ENCODE measurements around the gene ARPC1B. TPM values are rescaled to one million over a fixed set of nuclear protein-coding genes. Genes with fewer than 3 reads are reported as not detected.
"Not testable (repeated sequence)": the region's sequence is repeated elsewhere in the genome, so short reads cannot be mapped to it uniquely, and the experiment has no call there.

Gene ARPC1B
- total and polyA plus RNA-seq, 10 donors, result 302 to 758 (median 418) TPM

- peaks cover 55 to 95% (median 94%) of the 10 kb centered on the region in 6 donors for H3K4me1 ChIP-seq
- H3K36me3 ChIP-seq, result peaks cover 0 to 69% (median 19%) of the 10 kb centered on the region in 6 donors
- DNase-seq; H3K27me3 ChIP-seq (replicated peaks in 1 of 7); H3K9me3 ChIP-seq; intact Hi-C loops (cut with DNase I; ENCODE audit: low total_unique reads): not testable (repeated sequence)
- H3K27ac ChIP-seq, result peak overlapping the region; percentile 88 to 99 (median 94)
- TF ChIP-seq, protein P1, sequence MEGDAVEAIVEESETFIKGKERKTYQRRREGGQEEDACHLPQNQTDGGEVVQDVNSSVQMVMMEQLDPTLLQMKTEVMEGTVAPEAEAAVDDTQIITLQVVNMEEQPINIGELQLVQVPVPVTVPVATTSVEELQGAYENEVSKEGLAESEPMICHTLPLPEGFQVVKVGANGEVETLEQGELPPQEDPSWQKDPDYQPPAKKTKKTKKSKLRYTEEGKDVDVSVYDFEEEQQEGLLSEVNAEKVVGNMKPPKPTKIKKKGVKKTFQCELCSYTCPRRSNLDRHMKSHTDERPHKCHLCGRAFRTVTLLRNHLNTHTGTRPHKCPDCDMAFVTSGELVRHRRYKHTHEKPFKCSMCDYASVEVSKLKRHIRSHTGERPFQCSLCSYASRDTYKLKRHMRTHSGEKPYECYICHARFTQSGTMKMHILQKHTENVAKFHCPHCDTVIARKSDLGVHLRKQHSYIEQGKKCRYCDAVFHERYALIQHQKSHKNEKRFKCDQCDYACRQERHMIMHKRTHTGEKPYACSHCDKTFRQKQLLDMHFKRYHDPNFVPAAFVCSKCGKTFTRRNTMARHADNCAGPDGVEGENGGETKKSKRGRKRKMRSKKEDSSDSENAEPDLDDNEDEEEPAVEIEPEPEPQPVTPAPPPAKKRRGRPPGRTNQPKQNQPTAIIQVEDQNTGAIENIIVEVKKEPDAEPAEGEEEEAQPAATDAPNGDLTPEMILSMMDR (IDR thresholded peaks at IDR 0.05 in 8 of 11, conservative IDR thresholded peaks at IDR 0.05 in 3 of 11), result peak in 1 of 11 experiments; percentile 2
- 24 to 51% (median 32%) methylated on average over 7 of the region's 7 CpGs for WGBS, 5 donors
- peak overlapping the region; percentile 16 to 59 (median 32) for H3K4me3 ChIP-seq
Measured at GRCh38 chr7:99379693-99380031, 5.1 kb downstream of the ARPC1B start.

DNA sequence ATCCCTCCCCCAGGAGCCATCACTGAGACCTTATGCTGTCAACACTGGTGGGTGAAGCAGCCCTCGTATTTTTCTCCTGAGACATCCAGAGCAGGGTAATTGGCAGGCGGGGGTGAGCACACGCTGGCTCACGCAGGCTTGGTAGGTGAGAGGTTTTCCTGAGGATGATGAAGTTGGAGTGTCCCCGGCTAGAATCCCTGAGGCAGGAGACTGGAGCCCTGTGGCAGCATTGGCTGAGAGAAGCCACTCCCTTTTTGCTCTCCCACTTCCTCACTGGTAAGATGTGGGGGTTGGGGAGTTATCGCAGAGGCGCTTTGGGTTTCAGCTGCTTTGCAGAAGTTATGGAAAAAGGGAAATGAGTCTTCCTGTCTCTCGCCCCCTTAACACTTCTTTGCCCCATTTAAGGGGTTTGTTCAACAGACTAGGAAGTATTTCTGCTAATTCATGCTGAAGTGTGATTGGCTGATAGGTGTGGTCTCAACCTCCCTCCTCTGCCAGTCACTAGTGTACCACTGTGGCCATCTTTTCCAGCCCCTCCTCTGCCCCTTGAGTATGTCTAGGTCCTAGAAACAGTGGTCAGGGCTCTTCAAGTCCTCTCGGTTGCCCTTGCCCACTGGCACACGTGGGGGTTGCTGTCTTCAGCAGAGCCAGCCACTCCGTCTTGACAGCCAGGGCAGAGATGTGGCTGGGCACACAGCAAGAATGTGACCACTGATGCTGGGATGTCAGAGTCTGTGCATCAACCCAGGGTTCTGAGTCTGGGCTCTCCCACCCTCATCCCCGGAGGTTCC is 5.7 kb downstream of the ARPC1B start:
- peak overlapping the region; percentile 16 to 59 (median 32) for H3K4me3 ChIP-seq
- peak; percentile 86 for DNase-seq
- peak in 1 of 3 donors; percentile 86 for TF ChIP-seq POLR2AphosphoS5 (IDR thresholded peaks at IDR 0.05)
- TF ChIP-seq, protein P1 (IDR thresholded peaks at IDR 0.05 in 8 of 11, conservative IDR thresholded peaks at IDR 0.05 in 3 of 11), result no peak
- peak in 1 of 3 donors; percentile 39 for TF ChIP-seq POLR2A (IDR thresholded peaks at IDR 0.05)
- H3K36me3 ChIP-seq, result peaks cover 0 to 75% (median 19%) of the 10 kb centered on the region in 6 donors
- peaks cover 55 to 100% (median 99%) of the 10 kb centered on the region in 6 donors for H3K4me1 ChIP-seq
- H3K27me3 ChIP-seq (replicated peaks in 1 of 7), result no peaks in the 10 kb centered on the region
- H3K9me3 ChIP-seq, result no peaks in the 10 kb centered on the region
- peak overlapping the region; percentile 88 to 99 (median 94) for H3K27ac ChIP-seq
- WGBS, 5 donors, result 6 to 12% (median 6%) methylated on average over 11 to 12 of the region's 12 CpGs
- intact Hi-C loops (cut with DNase I; ENCODE audit: low total_unique reads), result no loop called here

DNA sequence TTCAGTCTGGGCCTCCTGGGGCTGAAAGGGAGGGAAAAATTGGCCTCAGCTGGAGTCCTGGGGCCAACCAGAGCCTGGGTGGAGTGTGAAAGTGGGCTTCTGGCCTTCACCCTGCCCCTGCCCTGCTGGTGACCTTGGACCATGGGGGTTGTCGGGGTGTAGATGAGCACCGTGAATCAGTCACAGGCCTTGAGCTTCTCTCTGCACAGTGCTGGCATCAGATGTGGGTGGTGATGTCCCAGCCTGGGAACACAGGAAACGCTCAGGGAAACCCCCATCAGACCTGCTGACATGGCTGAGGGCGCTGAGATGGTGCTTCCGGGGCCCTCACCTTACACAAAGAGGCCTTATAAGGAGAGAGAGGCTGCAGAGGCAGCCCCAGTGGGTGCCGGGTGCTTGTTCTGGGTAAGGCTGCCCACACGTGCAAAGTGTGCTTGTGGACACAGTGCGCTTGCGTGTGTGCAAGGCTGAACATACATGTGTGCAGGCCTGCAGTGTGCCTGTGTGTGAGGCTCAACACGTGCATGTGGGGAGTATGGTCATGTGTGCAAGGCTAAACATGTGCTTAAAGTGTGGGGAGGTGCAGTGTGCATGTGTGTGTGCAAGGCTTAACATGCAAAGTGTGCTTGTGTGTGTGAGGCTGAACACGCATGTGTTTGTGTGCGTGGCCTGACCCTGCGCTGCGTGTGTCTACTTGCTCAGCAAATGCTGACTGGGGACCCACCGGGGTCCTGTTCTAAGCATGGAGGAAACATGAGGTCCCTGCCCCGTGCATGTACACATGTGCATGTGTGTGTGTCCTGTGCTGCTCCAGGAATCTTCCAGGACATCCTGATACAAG is 6.5 kb downstream of the ARPC1B start:
- Histone ChIP-seq H3K4me1 (peaks cover 52 to 100% (median 97%) of the 10 kb centered on the region in 6 donors), H3K4me3 (peak overlapping the region in 7 of 8 donors; percentile 26 to 59 (median 35)), H3K27me3 (replicated peaks in 1 of 7) (no peaks in the 10 kb centered on the region), H3K27ac (peak overlapping the region; percentile 88 to 99 (median 94)), H3K36me3 (peaks cover 0 to 82% (median 26%) of the 10 kb centered on the region in 6 donors), H3K9me3 (no peaks in the 10 kb centered on the region)
- WGBS, 5 donors, result 32 to 49% (median 41%) methylated on average over 13 to 16 of the region's 16 CpGs
- TF ChIP-seq POLR2AphosphoS5 (IDR thresholded peaks at IDR 0.05) (peak; percentile 80 to 86 (median 81)), POLR2A (IDR thresholded peaks at IDR 0.05) (no peak)
- TF ChIP-seq, protein P1 (IDR thresholded peaks at IDR 0.05 in 8 of 11, conservative IDR thresholded peaks at IDR 0.05 in 3 of 11), result peak in 1 of 11 experiments; percentile 14
- peak; percentile 94 for DNase-seq
- intact Hi-C loops (cut with DNase I; ENCODE audit: low total_unique reads), result no loop called here
